PFSK-1 (cell line): ENCODE measurements around the gene PDCD11.

Experiments
- FOXP2 ChIP-seq: optimal IDR thresholded peaks from 2 replicates; pipeline ENCODE3; 2011; ENCODE audit warnings: borderline replicate concordance, control low read depth, inconsistent platforms; ENCODE audit not compliant: insufficient read depth; ENCODE audit errors: extremely low read length, extremely low read depth
- POLR2AphosphoS5 ChIP-seq: IDR thresholded peaks from 2 replicates; pipeline ENCODE4 v1.6.1; 2012; ENCODE audit warnings: low read depth, mild to moderate bottlenecking, control low read depth, low read length, moderate library complexity
- SIN3A ChIP-seq: IDR thresholded peaks from 2 replicates; pipeline ENCODE4 v1.6.1; 2012; ENCODE audit warnings: mild to moderate bottlenecking, low read length, moderate library complexity, borderline replicate concordance; ENCODE audit not compliant: insufficient read depth
- TAF1 ChIP-seq: IDR thresholded peaks from 2 replicates; pipeline ENCODE4 v1.6.1; 2012; ENCODE audit warnings: low read length, control low read depth, borderline replicate concordance; ENCODE audit not compliant: insufficient read depth
- TF ChIP-seq, protein P1 (sequence below), 2 experiments: IDR thresholded peaks; 2 replicates each; pipeline versions ENCODE4 v1.6.1 to v1.8.0; 2011 to 2012; ENCODE audit warnings: low read depth in 2 of 2, low read length in 2 of 2, control low read depth in 1 of 2, inconsistent platforms in 1 of 2, mild to moderate bottlenecking in 1 of 2, moderate library complexity in 1 of 2; ENCODE audit not compliant: insufficient read depth in 1 of 2

PDCD11 gene

DNA sequence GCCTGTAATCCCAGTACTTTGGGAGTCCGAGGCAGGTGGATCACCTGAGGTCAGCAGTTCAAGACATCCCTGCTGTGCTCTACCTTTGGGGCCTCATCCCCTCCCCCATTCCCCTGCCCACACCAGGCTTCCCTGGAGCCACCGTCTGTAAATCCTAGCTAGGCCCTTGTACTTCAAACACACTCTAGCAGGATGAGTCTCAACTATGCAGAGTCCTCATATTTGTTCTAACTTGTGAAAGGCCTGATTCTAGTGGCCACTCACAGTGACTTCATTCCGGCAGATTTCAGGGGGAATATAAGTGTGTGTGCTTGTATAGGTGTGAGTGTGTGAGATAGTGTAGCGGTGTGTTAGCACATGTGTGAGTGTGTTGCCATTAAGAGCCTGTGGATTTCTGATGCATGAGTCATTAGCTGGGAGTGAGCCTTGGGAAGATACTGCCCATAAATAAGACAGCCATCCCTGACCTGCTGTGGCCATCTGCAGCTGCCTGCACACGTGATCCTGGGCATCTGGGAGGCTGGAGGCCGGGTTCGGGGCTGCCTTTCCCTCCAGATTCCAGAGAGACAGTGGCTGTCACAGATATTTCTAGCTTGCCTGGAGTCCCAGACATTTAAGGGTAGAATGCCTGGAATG lies 95.4 kb downstream of the PDCD11 start:
- TF ChIP-seq TAF1: no peak
- TF ChIP-seq, protein P1, sequence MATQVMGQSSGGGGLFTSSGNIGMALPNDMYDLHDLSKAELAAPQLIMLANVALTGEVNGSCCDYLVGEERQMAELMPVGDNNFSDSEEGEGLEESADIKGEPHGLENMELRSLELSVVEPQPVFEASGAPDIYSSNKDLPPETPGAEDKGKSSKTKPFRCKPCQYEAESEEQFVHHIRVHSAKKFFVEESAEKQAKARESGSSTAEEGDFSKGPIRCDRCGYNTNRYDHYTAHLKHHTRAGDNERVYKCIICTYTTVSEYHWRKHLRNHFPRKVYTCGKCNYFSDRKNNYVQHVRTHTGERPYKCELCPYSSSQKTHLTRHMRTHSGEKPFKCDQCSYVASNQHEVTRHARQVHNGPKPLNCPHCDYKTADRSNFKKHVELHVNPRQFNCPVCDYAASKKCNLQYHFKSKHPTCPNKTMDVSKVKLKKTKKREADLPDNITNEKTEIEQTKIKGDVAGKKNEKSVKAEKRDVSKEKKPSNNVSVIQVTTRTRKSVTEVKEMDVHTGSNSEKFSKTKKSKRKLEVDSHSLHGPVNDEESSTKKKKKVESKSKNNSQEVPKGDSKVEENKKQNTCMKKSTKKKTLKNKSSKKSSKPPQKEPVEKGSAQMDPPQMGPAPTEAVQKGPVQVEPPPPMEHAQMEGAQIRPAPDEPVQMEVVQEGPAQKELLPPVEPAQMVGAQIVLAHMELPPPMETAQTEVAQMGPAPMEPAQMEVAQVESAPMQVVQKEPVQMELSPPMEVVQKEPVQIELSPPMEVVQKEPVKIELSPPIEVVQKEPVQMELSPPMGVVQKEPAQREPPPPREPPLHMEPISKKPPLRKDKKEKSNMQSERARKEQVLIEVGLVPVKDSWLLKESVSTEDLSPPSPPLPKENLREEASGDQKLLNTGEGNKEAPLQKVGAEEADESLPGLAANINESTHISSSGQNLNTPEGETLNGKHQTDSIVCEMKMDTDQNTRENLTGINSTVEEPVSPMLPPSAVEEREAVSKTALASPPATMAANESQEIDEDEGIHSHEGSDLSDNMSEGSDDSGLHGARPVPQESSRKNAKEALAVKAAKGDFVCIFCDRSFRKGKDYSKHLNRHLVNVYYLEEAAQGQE (IDR thresholded peaks at IDR 0.05; ENCODE audit: insufficient read depth in 1 of 2, low read depth in 2 of 2, low read length in 2 of 2): no peak
- no peak for TF ChIP-seq SIN3A
- no peak for TF ChIP-seq POLR2AphosphoS5
- TF ChIP-seq FOXP2: no peak

DNA sequence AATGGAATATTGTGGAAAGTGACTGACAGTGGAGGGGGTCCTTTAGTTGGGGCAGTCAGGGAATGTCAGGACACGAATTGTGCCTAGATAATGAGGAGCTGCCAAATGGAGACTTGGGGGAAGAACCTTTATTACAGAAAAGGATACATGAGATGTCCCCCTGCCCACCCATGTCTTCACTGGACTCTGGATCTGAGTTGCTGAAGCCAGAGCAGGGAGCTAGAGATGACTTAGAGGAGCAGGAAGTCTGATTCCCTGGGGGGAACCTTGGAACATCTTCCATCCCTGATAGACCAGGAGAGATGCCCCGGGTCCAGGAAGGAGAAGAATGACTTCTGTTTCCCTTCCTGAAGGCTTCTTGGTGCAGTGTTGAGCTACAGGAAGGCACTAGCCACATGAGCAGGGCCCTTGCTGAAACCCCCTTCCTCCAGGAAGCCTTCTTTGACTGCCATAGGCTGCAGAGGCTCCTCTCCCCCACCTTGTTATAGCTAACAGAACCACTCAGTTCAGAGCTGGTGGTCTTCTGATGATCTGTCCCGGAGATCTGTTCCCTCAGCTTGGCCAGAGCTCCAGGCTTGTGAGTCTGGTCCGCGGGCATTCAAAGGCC lies 96.3 kb downstream of the PDCD11 start:
- TF ChIP-seq TAF1 (no peak), POLR2AphosphoS5 (no peak), SIN3A (no peak), FOXP2 (no peak)
- TF ChIP-seq, protein P1 (IDR thresholded peaks at IDR 0.05; ENCODE audit: insufficient read depth in 1 of 2, low read depth in 2 of 2, low read length in 2 of 2): no peak

DNA sequence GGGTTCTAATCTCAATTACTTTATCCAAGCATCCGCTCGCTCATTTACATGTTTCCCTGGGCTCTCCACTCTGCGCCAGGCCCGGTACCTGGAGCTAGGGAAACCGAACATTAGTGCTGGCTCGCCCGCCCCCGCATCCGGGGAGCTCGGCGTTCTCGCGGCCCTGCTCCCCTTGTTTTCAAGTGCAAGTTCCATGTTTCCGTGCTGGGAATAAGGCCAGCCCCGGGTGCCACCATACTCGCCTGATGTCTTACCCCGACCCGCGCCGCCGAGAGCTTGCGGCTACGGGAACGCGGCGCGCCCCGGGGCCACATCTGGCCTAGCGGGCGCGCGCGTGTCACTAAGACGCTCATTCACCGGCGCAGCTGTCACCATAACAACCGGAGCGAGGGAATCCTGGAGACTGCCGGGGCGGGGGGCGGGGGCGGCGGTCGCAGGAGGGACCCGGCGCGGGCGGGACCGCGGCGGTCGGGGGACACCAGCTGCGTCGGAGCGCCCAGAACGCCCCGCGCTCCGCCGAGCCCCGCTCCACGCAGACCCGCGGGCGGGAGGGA lies 97.0 kb downstream of the PDCD11 start, which contains the start of gene NEURL1:
TSS of gene NEURL1 (plus strand) at position 344 of the 554 bp plus-strand sequence. CDS start 683 bp downstream, outside the sequence.
- no peak for TF ChIP-seq POLR2AphosphoS5

DNA sequence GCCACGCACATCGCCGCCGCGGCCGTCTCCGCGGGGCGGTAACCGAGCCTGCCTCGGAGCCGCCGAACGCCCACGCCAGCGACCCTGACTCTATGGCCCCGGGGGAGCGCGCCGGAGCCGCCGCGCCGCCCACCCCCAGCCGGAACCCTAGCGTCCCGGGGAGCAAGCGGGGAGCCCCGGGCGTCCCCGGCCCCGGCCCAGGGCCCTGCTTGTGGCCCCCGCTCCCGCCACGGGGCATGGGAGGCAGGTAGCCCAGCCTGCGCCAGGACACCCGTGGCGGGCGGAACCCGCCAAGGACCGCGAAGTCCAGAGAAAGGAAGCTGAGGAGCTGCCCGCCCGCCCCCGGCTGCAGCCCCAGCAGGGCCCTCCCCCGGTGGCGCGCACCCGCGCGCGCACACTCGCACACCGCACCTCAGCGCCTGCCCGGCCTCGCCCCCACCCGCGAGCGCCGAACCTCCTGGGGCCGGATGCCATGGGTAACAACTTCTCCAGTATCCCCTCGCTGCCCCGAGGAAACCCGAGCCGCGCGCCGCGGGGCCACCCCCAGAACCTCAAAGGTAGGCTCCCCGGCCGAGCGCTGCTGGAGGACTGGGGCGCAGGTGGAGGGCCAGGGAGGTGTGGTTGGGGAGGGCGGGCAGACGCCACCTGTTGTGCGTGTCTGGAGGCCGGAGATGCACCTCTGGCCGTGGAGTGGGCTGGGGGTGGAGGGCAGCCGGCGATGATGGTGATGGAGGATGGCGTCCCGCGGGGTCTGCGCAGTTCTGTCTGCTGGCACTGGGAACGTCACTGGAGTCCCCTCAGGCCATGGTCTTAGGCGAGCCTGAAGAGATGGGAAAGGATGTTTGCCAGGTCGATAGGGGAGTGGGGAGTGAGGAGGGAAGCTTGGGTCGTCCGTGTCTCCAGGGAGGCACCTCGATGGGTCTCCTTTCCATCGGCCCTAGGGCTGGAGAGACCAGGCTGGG lies 97.8 kb downstream of the PDCD11 start:
- no peak for TF ChIP-seq TAF1

DNA sequence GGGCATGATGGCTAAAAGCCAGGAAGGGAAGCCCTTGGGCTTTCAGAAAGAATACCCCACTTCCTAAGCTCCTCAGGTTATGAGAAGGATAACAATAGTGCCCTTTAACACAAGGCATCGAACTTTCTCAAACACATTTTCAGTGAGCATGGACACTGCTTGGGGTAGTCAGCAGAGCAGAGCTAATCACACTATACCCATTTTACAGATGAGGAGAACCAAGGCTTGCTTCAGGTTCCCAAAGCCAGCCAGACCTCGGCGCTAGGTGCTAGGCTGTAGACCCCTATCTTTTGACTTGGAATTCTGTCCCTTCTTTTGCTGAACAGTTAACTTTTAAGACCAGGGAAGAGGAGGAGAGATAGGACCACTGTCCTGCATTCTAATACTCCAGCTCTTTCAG lies 98.9 kb downstream of the PDCD11 start:
- no peak for TF ChIP-seq TAF1
- TF ChIP-seq FOXP2: no peak
- no peak for TF ChIP-seq SIN3A
- TF ChIP-seq POLR2AphosphoS5: no peak
- TF ChIP-seq, protein P1 (IDR thresholded peaks at IDR 0.05; ENCODE audit: insufficient read depth in 1 of 2, low read depth in 2 of 2, low read length in 2 of 2): no peak
